Large intestine (tissue), 3 donors: ENCODE results near the gene SDSL. TPM values are rescaled to one million over a fixed set of nuclear protein-coding genes. Genes with fewer than 3 reads are reported as not detected.
A peak's percentile ranks its signal among the peaks of the same experiment; 100 is the strongest.

Experiments used
- DNase-seq, 2 donors: peaks; one replicate each; pipeline versions ENCODE4 v3.0.0 to v3.0.0-alpha.2; 2013
- H3K27ac ChIP-seq: one replicate; pipeline ENCODE4 v1.5.1; 2013; ENCODE audit warnings: low read length
- H3K27me3 ChIP-seq: 2 replicates; pipeline ENCODE4 v1.6.1; 2013; ENCODE audit warnings: low read length; ENCODE audit not compliant: control insufficient read depth, insufficient read depth
- H3K36me3 ChIP-seq: 2 replicates; pipeline ENCODE4 v1.6.1; 2013; ENCODE audit warnings: low read length; ENCODE audit not compliant: control insufficient read depth, insufficient read depth
- H3K4me1 ChIP-seq: one replicate; pipeline ENCODE4 v1.6.1; 2013; ENCODE audit warnings: low read length; ENCODE audit not compliant: control insufficient read depth, insufficient read depth
- H3K4me3 ChIP-seq: one replicate; pipeline ENCODE4 v1.5.1; 2013; ENCODE audit warnings: low read length
- H3K9me3 ChIP-seq: one replicate; pipeline ENCODE4 v1.6.1; 2013; ENCODE audit warnings: mild to moderate bottlenecking, low read depth, low read length, moderate library complexity; ENCODE audit not compliant: control insufficient read depth
- WGBS: methylation state at CpG from one replicate; pipeline ENCODE4 v1.1.5; 2013; ENCODE audit warnings: low lambda C conversion rate; ENCODE audit not compliant: insufficient coverage; 5-methylcytosine and 5-hydroxymethylcytosine counted together
- polyA plus RNA-seq: library from polyadenylated mRNA; unstranded; fragments of 120-200 nt; gene quantifications from one replicate; pipeline ENCODE4 v1.2.1, GENCODE V29; 2013

The SDSL gene
- polyA plus RNA-seq, 1 donor: 17.4 TPM

- peaks cover 4% of the 10 kb centered on the region for H3K9me3 ChIP-seq
- H3K27ac ChIP-seq: no peak overlapping the region
- no peaks in the 10 kb centered on the region for H3K4me1 ChIP-seq
- WGBS: 0% methylated on average over 3 of the region's 19 CpGs
- H3K4me3 ChIP-seq: no peak overlapping the region
- H3K27me3 ChIP-seq: peaks cover 97% of the 10 kb centered on the region
- H3K36me3 ChIP-seq: no peaks in the 10 kb centered on the region
- no peak for DNase-seq
Measured at GRCh38 chr12:113474635-113475436, 52.7 kb downstream of the SDSL start.

DNA sequence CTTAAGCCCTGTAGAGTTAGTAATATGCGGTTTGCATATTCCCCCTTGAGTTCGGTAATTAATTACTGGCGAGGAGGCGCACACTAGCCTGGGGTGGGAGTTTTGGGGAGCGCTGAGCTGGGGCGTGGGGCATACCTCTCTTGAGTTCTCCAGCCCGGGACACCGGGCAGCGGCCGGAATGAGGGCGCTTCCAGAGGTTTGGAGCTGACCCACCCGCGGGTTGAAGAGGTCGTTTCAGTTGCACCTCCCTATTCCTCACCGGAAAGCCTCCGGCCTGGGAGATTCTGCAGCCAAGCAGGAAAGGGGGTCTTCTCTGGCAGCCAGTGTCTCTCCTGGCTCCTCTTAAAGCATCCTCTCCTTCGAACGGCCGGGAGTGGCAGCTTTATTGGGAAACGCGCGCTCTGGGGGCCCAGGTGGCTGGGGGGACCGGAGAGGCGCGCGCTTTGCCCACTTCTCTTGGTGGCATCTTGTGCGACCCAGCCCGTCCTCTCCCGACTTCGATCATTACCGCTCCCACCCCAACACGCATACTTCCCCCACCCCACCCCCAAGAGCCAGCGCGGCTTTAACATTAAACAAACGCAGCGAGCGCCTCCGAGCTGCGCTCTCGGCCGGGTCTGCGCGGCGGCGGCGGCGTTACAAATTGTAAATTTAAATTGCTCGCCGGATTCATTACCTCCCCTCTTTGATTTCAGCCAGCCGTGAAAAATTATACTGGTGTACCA, 53.4 kb downstream of the SDSL start:
- no CpG with 5 or more reads among the region's 50 CpGs for WGBS
- Histone ChIP-seq H3K27me3 (peaks cover 96% of the 10 kb centered on the region), H3K36me3 (no peaks in the 10 kb centered on the region), H3K4me1 (no peaks in the 10 kb centered on the region), H3K9me3 (peaks cover 4% of the 10 kb centered on the region), H3K27ac (no peak overlapping the region), H3K4me3 (no peak overlapping the region)
- no peak for DNase-seq

DNA sequence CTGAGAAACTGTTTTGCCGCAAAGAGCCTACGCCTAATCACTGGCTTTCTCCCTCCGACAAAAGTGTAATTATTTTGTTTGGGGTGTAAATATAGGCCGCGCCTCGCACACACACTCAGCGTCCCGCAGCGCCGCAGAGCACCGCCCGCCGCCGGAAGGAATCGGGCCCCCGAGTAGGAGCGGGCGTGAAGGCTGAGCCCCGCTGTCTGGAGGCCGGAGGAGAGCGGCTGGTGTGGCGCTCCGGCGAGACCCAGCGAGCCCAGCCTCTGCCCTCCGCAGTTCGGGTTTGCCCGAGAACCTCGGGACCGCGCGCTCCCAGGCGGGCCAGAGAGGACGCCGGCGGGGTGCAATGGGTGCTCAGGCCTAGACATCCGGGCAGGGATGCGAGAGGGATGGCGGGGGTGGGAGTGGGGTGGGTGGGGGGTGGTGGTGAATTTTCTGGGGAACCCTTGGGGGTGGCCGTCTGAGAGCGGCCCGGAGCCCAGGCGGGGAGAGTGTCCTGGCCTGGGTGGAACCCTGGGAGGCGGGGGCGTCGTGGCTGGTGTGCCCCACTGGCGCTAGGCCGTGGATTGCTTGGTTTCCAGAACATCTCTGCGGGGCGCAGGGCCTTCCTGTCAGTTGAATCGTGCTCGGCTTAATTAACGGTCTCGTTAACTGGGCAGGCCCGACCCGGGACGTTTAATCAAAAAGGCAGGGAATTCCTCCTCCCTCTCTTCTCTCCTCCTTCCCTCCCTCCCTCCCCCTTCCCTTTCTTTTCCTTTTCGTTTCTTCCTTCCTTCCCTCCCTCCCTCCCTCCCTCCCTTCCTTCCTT, 54.2 kb downstream of the SDSL start:
- no CpG with 5 or more reads among the region's 58 CpGs for WGBS
- H3K27me3 ChIP-seq: peaks cover 95% of the 10 kb centered on the region

GRCh38 chr12:113477171-113477841, 55.1 kb downstream of the SDSL start:
- Histone ChIP-seq H3K36me3 (no peaks in the 10 kb centered on the region), H3K4me1 (no peaks in the 10 kb centered on the region), H3K27ac (no peak overlapping the region), H3K9me3 (no peaks in the 10 kb centered on the region), H3K27me3 (peaks cover 88% of the 10 kb centered on the region), H3K4me3 (no peak overlapping the region)
- no CpG with 5 or more reads among the region's 7 CpGs for WGBS
- no peak for DNase-seq

More for the DNA sequence above, 54.2 kb downstream of the SDSL start:
- Histone ChIP-seq H3K27ac (no peak overlapping the region), H3K4me3 (no peak overlapping the region), H3K36me3 (no peaks in the 10 kb centered on the region), H3K9me3 (no peaks in the 10 kb centered on the region), H3K4me1 (no peaks in the 10 kb centered on the region)
- DNase-seq: no peak

DNA sequence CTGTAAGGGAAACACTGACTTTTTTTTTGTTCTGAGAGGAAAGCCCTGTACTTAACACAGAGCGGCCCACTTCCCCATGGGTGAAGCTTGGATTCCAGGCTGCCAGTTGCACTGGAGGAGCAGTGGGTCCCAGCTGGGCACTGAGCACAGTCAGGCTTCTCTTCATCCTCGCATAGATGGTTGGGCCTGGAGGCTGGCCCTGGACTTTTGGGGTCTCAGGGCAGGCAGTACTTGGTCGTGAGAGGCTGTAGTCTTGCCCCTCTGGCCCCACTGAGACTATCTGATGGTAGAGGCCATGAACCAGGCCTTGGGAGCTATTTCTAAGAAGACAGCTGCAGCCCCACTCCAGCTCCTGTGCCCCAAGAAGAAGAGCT, 55.6 kb downstream of the SDSL start:
- no CpG with 5 or more reads among the region's 3 CpGs for WGBS
- H3K27me3 ChIP-seq: peaks cover 85% of the 10 kb centered on the region

GRCh38 chr12:113478351-113479011, 56.3 kb downstream of the SDSL start:
- WGBS: 0% methylated on average over 1 of the region's 41 CpGs
- H3K27me3 ChIP-seq: peaks cover 79% of the 10 kb centered on the region
- no peak overlapping the region for H3K4me3 ChIP-seq

More for the DNA sequence above, 55.6 kb downstream of the SDSL start:
- no peak for DNase-seq
- no peaks in the 10 kb centered on the region for H3K36me3 ChIP-seq
- H3K4me1 ChIP-seq: no peaks in the 10 kb centered on the region
- no peak overlapping the region for H3K27ac ChIP-seq
- no peak overlapping the region for H3K4me3 ChIP-seq
- H3K9me3 ChIP-seq: no peaks in the 10 kb centered on the region

GRCh38 chr12:113479216-113479589, 57.0 kb downstream of the SDSL start:
- Histone ChIP-seq H3K4me1 (no peaks in the 10 kb centered on the region), H3K4me3 (no peak overlapping the region), H3K27ac (no peak overlapping the region), H3K9me3 (no peaks in the 10 kb centered on the region), H3K36me3 (no peaks in the 10 kb centered on the region), H3K27me3 (peaks cover 79% of the 10 kb centered on the region)
- DNase-seq: no peak
- WGBS: no CpG with 5 or more reads among the region's 11 CpGs

More at GRCh38 chr12:113478351-113479011, 56.3 kb downstream of the SDSL start:
- H3K4me1 ChIP-seq: no peaks in the 10 kb centered on the region
- no peaks in the 10 kb centered on the region for H3K36me3 ChIP-seq
- H3K9me3 ChIP-seq: no peaks in the 10 kb centered on the region
- no peak overlapping the region for H3K27ac ChIP-seq
- no peak for DNase-seq

DNA sequence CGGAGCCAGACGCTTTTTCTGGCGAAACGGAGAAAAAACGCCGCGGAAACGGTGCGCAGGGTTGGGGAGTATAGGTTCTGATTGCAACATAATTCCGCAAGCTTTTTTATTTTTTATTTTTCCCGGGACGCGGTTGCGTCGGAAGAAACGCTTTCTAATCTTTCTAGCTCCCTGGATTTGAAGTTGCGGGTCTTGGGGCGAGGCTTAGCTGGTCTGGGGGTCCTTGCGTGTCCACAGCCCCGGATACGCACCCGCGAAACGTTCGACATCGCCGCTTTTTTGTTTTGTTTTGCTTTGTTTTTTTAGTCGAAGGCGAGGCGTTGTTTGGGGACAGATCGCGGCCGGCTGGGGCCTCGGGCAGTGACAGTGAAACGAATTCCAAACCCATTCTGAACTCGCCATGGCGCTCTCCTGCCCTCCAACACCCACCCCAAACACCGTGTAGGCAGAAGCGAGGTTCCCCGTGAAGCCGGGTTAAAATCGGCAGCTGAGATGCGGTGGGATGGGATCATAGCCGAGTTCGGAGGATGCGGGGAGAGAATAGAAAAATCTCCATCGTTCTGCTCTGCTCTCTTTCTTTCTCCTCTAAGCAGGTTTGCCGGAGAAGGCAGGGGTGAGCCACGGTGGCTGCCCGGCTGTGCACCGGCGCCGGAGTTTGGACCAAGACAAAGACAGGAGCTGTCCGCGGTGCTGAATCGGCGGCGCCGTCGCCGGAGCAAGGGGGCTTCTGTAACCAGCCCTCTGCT, 57.6 kb downstream of the SDSL start:
- H3K4me3 ChIP-seq: no peak overlapping the region
- no peak overlapping the region for H3K27ac ChIP-seq
- no peaks in the 10 kb centered on the region for H3K4me1 ChIP-seq
- no peaks in the 10 kb centered on the region for H3K9me3 ChIP-seq
- WGBS: 0% methylated on average over 8 of the region's 61 CpGs
- H3K36me3 ChIP-seq: no peaks in the 10 kb centered on the region
- peaks cover 75% of the 10 kb centered on the region for H3K27me3 ChIP-seq
- DNase-seq: peak in 1 of 2 donors; percentile 32

DNA sequence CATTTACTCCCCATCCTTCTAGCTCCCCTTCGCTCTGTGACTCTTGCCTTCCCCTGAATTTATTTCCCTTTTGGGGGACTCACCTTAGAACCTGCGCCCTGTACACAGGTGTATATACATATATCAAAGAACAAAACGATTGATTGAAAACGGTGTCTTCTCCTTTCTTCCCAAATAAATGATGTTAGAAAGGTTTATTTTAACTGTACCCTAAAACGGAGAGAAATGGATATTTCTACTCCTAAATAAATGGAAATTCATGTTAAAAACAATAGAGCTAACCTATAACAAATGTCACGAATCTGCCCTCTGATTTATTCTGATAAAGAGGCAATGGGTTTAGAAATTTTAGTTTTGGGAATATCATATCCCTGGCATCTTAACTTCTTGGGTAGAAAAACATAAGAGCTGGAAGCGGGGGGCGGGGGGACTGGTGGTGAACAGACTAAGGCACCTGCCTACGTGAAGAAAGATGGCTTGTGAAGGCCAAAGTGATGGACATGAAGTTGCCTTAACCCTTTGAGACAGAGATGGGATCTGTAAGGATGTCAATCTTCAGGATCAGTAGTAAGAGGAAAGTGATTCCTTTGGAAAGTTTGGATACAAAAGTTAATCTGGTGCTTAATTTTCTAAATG, 58.3 kb downstream of the SDSL start:
- Histone ChIP-seq H3K27me3 (peaks cover 70% of the 10 kb centered on the region), H3K4me1 (no peaks in the 10 kb centered on the region), H3K27ac (no peak overlapping the region), H3K9me3 (no peaks in the 10 kb centered on the region), H3K36me3 (no peaks in the 10 kb centered on the region), H3K4me3 (no peak overlapping the region)
- no peak for DNase-seq
- 20% methylated on average over 1 of the region's 9 CpGs for WGBS
